Fibroblast of peridontal ligament (primary cell): ENCODE results near the gene EML5.

Experiments
- DNase-seq: peaks from one replicate; pipeline ENCODE4 v3.0.0-alpha.2; 2010; ENCODE audit errors: extremely low read depth

EML5 gene

GRCh38 chr14:88727057-88727456 is 65.7 kb downstream of the EML5 start:
- DNase-seq, result no peak

- DNase-seq, result no peak
Measured at GRCh38 chr14:88710709-88711108, 82.0 kb downstream of the EML5 start.

- no peak for DNase-seq
Measured at GRCh38 chr14:88707088-88707487, 85.7 kb downstream of the EML5 start.

GRCh38 chr14:88706425-88706824 is 86.3 kb downstream of the EML5 start:
- peak; percentile 3 for DNase-seq

GRCh38 chr14:88698651-88699050 is 94.1 kb downstream of the EML5 start:
- DNase-seq, result no peak

GRCh38 chr14:88695870-88696269 is 96.9 kb downstream of the EML5 start:
- peak; percentile 17 for DNase-seq

- no peak for DNase-seq
Measured at GRCh38 chr14:88688386-88688785, 104.4 kb downstream of the EML5 start.

- DNase-seq, result no peak
Measured at GRCh38 chr14:88683119-88683518, 109.6 kb downstream of the EML5 start.

- no peak for DNase-seq
Measured at GRCh38 chr14:88682495-88683114, 110.1 kb downstream of the EML5 start.

- no peak for DNase-seq
Measured at GRCh38 chr14:88681755-88682494, 110.8 kb downstream of the EML5 start.

GRCh38 chr14:88669346-88669745 is 123.4 kb downstream of the EML5 start:
- DNase-seq, result no peak

GRCh38 chr14:88668448-88669116 is 124.2 kb downstream of the EML5 start:
- no peak for DNase-seq

- peak; percentile 87 for DNase-seq
Measured at GRCh38 chr14:88667555-88668273, 125.0 kb downstream of the EML5 start.

GRCh38 chr14:88660056-88660455 is 132.7 kb downstream of the EML5 start:
- DNase-seq, result no peak

- DNase-seq, result peak; percentile 4
Measured at GRCh38 chr14:88639221-88639620, 153.5 kb downstream of the EML5 start.

GRCh38 chr14:88632512-88632911 is 160.2 kb downstream of the EML5 start:
- DNase-seq, result no peak

GRCh38 chr14:88631091-88631490 is 161.7 kb downstream of the EML5 start:
- no peak for DNase-seq

- peak; percentile 87 for DNase-seq
Measured at GRCh38 chr14:88630565-88630964, 162.2 kb downstream of the EML5 start.

GRCh38 chr14:88628462-88628861 is 164.3 kb downstream of the EML5 start:
- DNase-seq, result no peak

GRCh38 chr14:88628033-88628432 is 164.7 kb downstream of the EML5 start:
- no peak for DNase-seq

- DNase-seq, result no peak
Measured at GRCh38 chr14:88625671-88626070, 167.1 kb downstream of the EML5 start.

- DNase-seq, result peak; percentile 22
Measured at GRCh38 chr14:88621100-88621499, 171.7 kb downstream of the EML5 start.
